Measurements from ENCODE around the gene CDH3.

- TF ChIP-seq CTCF (IDR thresholded peaks at IDR 0.05), result no peak
- TF ChIP-seq EP300 (IDR thresholded peaks at IDR 0.05), result no peak
Observed at GRCh38 chr16:68676113-68676860, 31.2 kb downstream of the CDH3 start.

All from tibial nerve (tissue), 4 donors.